IMR-90 (cell line): ENCODE results near the gene ANKHD1. TPM values are rescaled to one million over a fixed set of nuclear protein-coding genes. Genes with fewer than 3 reads are reported as not detected.
A peak's percentile ranks its signal among the peaks of the same experiment; 100 is the strongest.

Experiments
- ATAC-seq: fragments of 200-7000 bp; cut with Tn5 transposase; 2 replicates; pipeline ENCODE4 v1.9.1; 2020; ENCODE audit warnings: low read depth, mild to moderate bottlenecking, moderate library complexity
- BruUV-seq: library from RNA; stranded (reverse); fragments of 400-500 nt; replicated peaks from 2 replicates; lab custom pipeline; 2021; lab: Mats Ljungman, UMichigan
- CTCF ChIA-PET: fragments of 300-600 bp; formaldehyde crosslinking; extraction: SDS; loops from one replicate; lab custom pipeline; 2021; ENCODE audit warnings: antibody characterized with exemption; lab: Yijun Ruan, JAX
- POLR2A ChIA-PET: fragments of 300-600 bp; sonication (Branson Sonifier 250); formaldehyde crosslinking; loops from one replicate; lab custom pipeline; 2022; ENCODE audit warnings: antibody characterized with exemption; ENCODE audit not compliant: unreplicated experiment; lab: Charles Lee
- DNase-seq: peaks from one replicate; pipeline ENCODE4 v3.0.0; 2013
- H2AFZ ChIP-seq: replicated peaks from 2 replicates; pipeline ENCODE3; 2013; ENCODE audit warnings: low read length, mild to moderate bottlenecking; ENCODE audit not compliant: poor library complexity
- H2AK5ac ChIP-seq: 2 replicates; pipeline ENCODE4 v1.6.1; 2013; ENCODE audit warnings: low read depth, low read length, inconsistent platforms
- H2AK9ac ChIP-seq: replicated peaks from 2 replicates; pipeline ENCODE3; 2013; ENCODE audit warnings: mild to moderate bottlenecking, low read depth, low read length, moderate library complexity; ENCODE audit not compliant: poor library complexity
- H2BK120ac ChIP-seq: 2 replicates; pipeline ENCODE4 v1.6.1; 2013; ENCODE audit warnings: low read depth, low read length, inconsistent platforms
- H2BK15ac ChIP-seq: 3 replicates; pipeline ENCODE4 v1.6.1; 2013; ENCODE audit warnings: low read depth, low read length, inconsistent platforms
- H2BK20ac ChIP-seq: 2 replicates; pipeline ENCODE4 v1.6.1; 2013; ENCODE audit warnings: low read depth, mild to moderate bottlenecking, inconsistent platforms, low read length, moderate library complexity
- H2BK5ac ChIP-seq: 2 replicates; pipeline ENCODE4 v1.6.1; 2013; ENCODE audit warnings: mild to moderate bottlenecking, low read depth, low read length, inconsistent platforms; ENCODE audit not compliant: poor library complexity, severe bottlenecking
- H3K14ac ChIP-seq: replicated peaks from 2 replicates; pipeline ENCODE4 v1.6.1; 2013; ENCODE audit warnings: low read depth, low read length, inconsistent platforms
- H3K18ac ChIP-seq: 2 replicates; pipeline ENCODE4 v1.6.1; 2013; ENCODE audit warnings: low read depth, low read length, control low read depth
- H3K23ac ChIP-seq: 2 replicates; pipeline ENCODE4 v1.6.1; 2013; ENCODE audit warnings: low read depth, low read length, inconsistent platforms
- H3K27ac ChIP-seq: 2 replicates; pipeline ENCODE4 v1.5.1; 2013; ENCODE audit warnings: mild to moderate bottlenecking, control low read depth, low read length; ENCODE audit not compliant: insufficient read depth
- H3K27me3 ChIP-seq: 2 replicates; pipeline ENCODE4 v1.6.1; 2013; ENCODE audit warnings: low read length; ENCODE audit not compliant: control insufficient read depth, insufficient read depth
- H3K36me3 ChIP-seq: 2 replicates; pipeline ENCODE4 v1.6.1; 2013; ENCODE audit warnings: low read length, mixed read lengths; ENCODE audit not compliant: control insufficient read depth, insufficient read depth
- H3K4ac ChIP-seq: 2 replicates; pipeline ENCODE4 v1.6.1; 2013; ENCODE audit warnings: low read depth, low read length, inconsistent platforms
- H3K4me1 ChIP-seq: 2 replicates; pipeline ENCODE4 v1.6.1; 2013; ENCODE audit warnings: low read length, mixed read lengths; ENCODE audit not compliant: control insufficient read depth, insufficient read depth
- H3K4me2 ChIP-seq: 2 replicates; pipeline ENCODE4 v1.6.1; 2013; ENCODE audit warnings: low read depth, mild to moderate bottlenecking, control low read depth, low read length, moderate library complexity
- H3K4me3 ChIP-seq: 2 replicates; pipeline ENCODE4 v1.5.1; 2013; ENCODE audit warnings: low read depth, mild to moderate bottlenecking, control low read depth, low read length, moderate library complexity; ENCODE audit not compliant: insufficient read depth
- H3K56ac ChIP-seq: 2 replicates; pipeline ENCODE4 v1.6.1; 2013; ENCODE audit warnings: low read length, inconsistent platforms; ENCODE audit not compliant: insufficient read depth; ENCODE audit errors: extremely low read depth
- H3K79me1 ChIP-seq, 2 experiments: 2 replicates each; pipeline ENCODE4 v1.6.1; 2013; ENCODE audit warnings: low read length in 2 of 2, inconsistent platforms in 1 of 2, low read depth in 1 of 2
- H3K9ac ChIP-seq: 2 replicates; pipeline ENCODE4 v1.6.1; 2013; ENCODE audit warnings: low read depth, low read length, control low read depth
- H3K9me1 ChIP-seq: 2 replicates; pipeline ENCODE4 v1.6.1; 2013; ENCODE audit warnings: low read length, inconsistent platforms; ENCODE audit not compliant: insufficient read depth
- H3K9me3 ChIP-seq: 2 replicates; pipeline ENCODE4 v1.6.1; 2013; ENCODE audit warnings: low read length; ENCODE audit not compliant: control insufficient read depth, insufficient read depth
- H4K20me1 ChIP-seq: 2 replicates; pipeline ENCODE4 v1.6.1; 2013; ENCODE audit warnings: low read length, inconsistent platforms; ENCODE audit not compliant: insufficient read depth
- H4K5ac ChIP-seq: 2 replicates; pipeline ENCODE4 v1.6.1; 2013; ENCODE audit warnings: mild to moderate bottlenecking, low read depth, low read length, control low read depth
- H4K8ac ChIP-seq, 2 experiments: 2 replicates each; pipeline ENCODE4 v1.6.1; 2013; ENCODE audit warnings: low read depth in 2 of 2, low read length in 2 of 2, control low read depth in 1 of 2, inconsistent platforms in 1 of 2
- H4K91ac ChIP-seq: 2 replicates; pipeline ENCODE4 v1.6.1; 2013; ENCODE audit warnings: low read depth, low read length, inconsistent platforms; ENCODE audit not compliant: insufficient read depth
- BHLHE40 ChIP-seq: fragments of 150-350 bp; IDR thresholded peaks from 2 replicates; pipeline ENCODE4 v1.6.1; 2016; ENCODE audit warnings: mild to moderate bottlenecking, low read depth, low read length
- CEBPB ChIP-seq: IDR thresholded peaks from 2 replicates; pipeline ENCODE4 v1.6.1; 2012; ENCODE audit warnings: low read depth, low read length, improper control_type of control experiment
- MAFK ChIP-seq: IDR thresholded peaks from 2 replicates; pipeline ENCODE4 v1.6.1; 2012; ENCODE audit warnings: low read depth, low read length, improper control_type of control experiment
- MAZ ChIP-seq: IDR thresholded peaks from 2 replicates; pipeline ENCODE4 v1.6.1; 2012; ENCODE audit warnings: low read depth, mild to moderate bottlenecking, low read length, improper control_type of control experiment, moderate library complexity, borderline replicate concordance
- NFE2L2 ChIP-seq: fragments of 150-350 bp; IDR thresholded peaks from 2 replicates; pipeline ENCODE4 v1.6.1; 2016; ENCODE audit warnings: low read depth, mild to moderate bottlenecking, low read length
- RAD21 ChIP-seq: IDR thresholded peaks from 2 replicates; pipeline ENCODE4 v1.6.1; 2012; ENCODE audit warnings: low read length, improper control_type of control experiment
- RFX5 ChIP-seq: IDR thresholded peaks from 2 replicates; pipeline ENCODE4 v1.8.0; 2012; ENCODE audit warnings: low read depth, mild to moderate bottlenecking, low read length, moderate library complexity
- SMC3 ChIP-seq: fragments of 150-350 bp; IDR thresholded peaks from 2 replicates; pipeline ENCODE4 v1.6.1; 2016; ENCODE audit warnings: low read depth, mild to moderate bottlenecking, antibody characterized with exemption, low read length, moderate library complexity
- WGBS, 2 experiments: methylation state at CpG; one replicate each; pipeline versions ENCODE4 v1.1.5 to v1.1.7; 2013; ENCODE audit warnings: missing lambda C conversion rate in 2 of 2; ENCODE audit not compliant: insufficient read length in 1 of 2; ENCODE audit errors: extremely low coverage in 2 of 2; 5-methylcytosine and 5-hydroxymethylcytosine counted together
- dilution Hi-C: fragments of 300-500 bp; cut with HindIII; formaldehyde crosslinking; loops from one replicate; pipeline ENCODE4 v1.14.3; 2018; ENCODE audit warnings: low sequenced_read_pairs; ENCODE audit not compliant: unreplicated experiment
- in situ Hi-C: fragments of 300-500 bp; cut with MboI; formaldehyde crosslinking; loops from 3 replicates; pipeline ENCODE4 v1.14.3; 2019; ENCODE audit warnings: low sequenced_read_pairs, inconsistent platforms, mixed read lengths
- intact Hi-C: fragments of 100-400 bp; cut with micrococcal nuclease; formaldehyde crosslinking; loops from 2 replicates; pipeline ENCODE4 v1.10.0; 2022
- polyA plus RNA-seq, 3 experiments: library from polyadenylated mRNA; depleted of rRNA; stranded (reverse); fragments of >200 nt; gene quantifications; 2 replicates each; pipeline ENCODE4 v1.2.3, GENCODE V29; 2012; ENCODE audit warnings: low replicate concordance in 1 of 3
- total RNA-seq: library from RNA; depleted of rRNA; stranded (reverse); fragments of >200 nt; gene quantifications from 2 replicates; pipeline ENCODE4 v1.2.3, GENCODE V29; 2012

ANKHD1 gene
- total and polyA plus RNA-seq, 2 of the 4 experiments (the other 2 are of a cell fraction): 32.1 to 36.7 TPM

DNA sequence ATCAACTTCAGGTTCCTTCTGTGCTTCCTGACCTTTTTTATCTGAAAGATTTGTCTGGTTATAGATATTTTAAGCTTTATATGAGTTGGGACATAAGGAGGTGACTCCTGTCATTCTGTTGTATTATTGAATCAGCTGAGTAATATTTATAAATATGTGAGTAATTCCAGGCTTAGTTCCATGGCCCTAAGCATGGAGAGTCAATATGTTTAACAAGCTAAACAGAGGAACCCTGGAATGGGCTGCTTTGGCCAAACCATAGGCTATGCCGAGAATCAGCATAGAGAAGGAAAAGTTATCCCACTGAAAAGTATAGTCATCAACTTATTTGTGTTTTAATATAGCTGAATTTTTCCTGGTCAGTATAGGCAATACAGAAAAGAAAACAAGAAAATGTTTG is 138.6 kb downstream of the ANKHD1 start:
- Histone ChIP-seq H3K4me1 (no peaks in the 10 kb centered on the region), H2BK15ac (no peak overlapping the region), H2BK20ac (no peak overlapping the region), H3K9me3 (no peaks in the 10 kb centered on the region), H3K27ac (no peak overlapping the region), H3K18ac (no peak overlapping the region), H3K4me3 (no peak overlapping the region), H2BK5ac (no peak overlapping the region), H3K79me1 (peaks cover 0 to 8% of the 10 kb centered on the region in 2 experiments; a peak in 2 of 4 replicates), H2BK120ac (no peak overlapping the region), H3K4me2 (no peak overlapping the region), H4K20me1 (no peaks in the 10 kb centered on the region), H3K56ac (no peak overlapping the region), H2AK5ac (no peak overlapping the region), H3K9me1 (no peaks in the 10 kb centered on the region), H3K4ac (no peak overlapping the region), H4K8ac (no peak overlapping the region), H3K27me3 (no peaks in the 10 kb centered on the region), H3K23ac (no peak overlapping the region), H4K5ac (no peak overlapping the region), H3K14ac (no peak overlapping the region), H4K91ac (no peak overlapping the region), H2AFZ (no peak overlapping the region), H3K9ac (no peak overlapping the region), H2AK9ac (no peak overlapping the region), H3K36me3 (peaks cover 18% of the 10 kb centered on the region)
- ChIA-PET CTCF (interaction anchor here (0.6 to 0.7 kb wide), 3 partner anchors 23 to 138 kb away, joined by 3 read pairs; no protein-coding TSS in a partner anchor), POLR2A (no interaction called here)
- WGBS, 2 experiments: no CpG with 5 or more reads among the region's 1 CpG
- dilution Hi-C loops: no loop called here
- ATAC-seq: peak; percentile 72
- in situ Hi-C loops: no loop called here
- TF ChIP-seq CEBPB: no peak
- TF ChIP-seq NFE2L2: no peak
- no peak for TF ChIP-seq BHLHE40
- TF ChIP-seq RAD21: no peak
- no peak for TF ChIP-seq RFX5
- TF ChIP-seq SMC3: no peak
- no peak for TF ChIP-seq MAZ
- no peak for TF ChIP-seq MAFK
- intact Hi-C loops: no loop called here
- BruUV-seq: no TSS peak
- no peak for DNase-seq
